Measurements from ENCODE around the gene CCDC97. TPM values are rescaled to one million over a fixed set of nuclear protein-coding genes. Genes with fewer than 3 reads are reported as not detected.

The CCDC97 gene
- 37.2 and 39.4 TPM in 2 replicates for total RNA-seq (2021)
- long read RNA-seq, transcript CCDC97-201 (5 exons, 3,322 nt): major isoform, 28 of 80 reads
- long read RNA-seq, partial matches to known transcripts: 46 of 80 reads
- long read RNA-seq, other reads (novel, unspliced or antisense): 6 of 80 reads

DNA sequence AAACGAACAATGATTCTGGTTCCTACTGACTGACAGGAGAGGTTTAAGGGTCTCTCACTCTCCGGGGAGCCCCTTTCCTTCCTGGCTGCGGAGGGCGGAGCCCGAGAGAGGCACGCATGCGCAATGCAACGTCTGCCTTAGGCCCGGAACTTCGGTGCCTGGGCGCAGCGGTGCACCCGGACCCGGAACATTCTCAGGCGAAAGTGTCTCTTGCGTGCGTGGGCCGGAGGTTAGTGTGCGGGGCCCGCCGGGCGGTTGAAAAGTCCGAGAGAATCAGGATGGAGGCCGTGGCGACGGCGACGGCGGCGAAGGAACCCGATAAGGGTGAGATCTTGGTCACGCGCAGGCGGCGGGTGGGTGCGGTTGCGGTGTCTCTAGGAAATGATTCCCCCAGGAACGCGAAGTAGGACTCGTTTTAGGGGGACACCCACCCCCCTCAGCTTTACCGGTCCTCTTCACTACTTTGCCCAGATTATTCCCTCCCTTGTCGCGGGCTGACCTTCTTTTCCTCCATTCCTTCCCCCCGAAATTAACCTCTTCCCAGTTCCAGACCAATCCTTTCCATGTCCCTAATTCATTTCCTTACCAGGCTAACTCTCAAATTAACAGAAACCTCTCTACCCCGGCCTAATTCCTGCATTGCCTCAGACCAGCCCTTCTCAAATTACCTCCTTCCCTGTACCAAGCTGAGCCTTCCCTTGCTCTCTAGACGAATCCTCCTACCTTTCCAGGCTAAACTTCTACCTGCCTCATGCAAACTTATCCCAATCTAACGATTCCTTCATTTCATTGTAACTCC, at the start of gene CCDC97:
Gene CCDC97, plus strand, starts transcription at position 140 of the 799 bp plus-strand sequence. Its CDS starts 139 bp downstream, at position 279.
- Histone ChIP-seq H4K20me1 (ENCODE audit: control insufficient read depth, insufficient read depth, insufficient read length) (peaks cover 2% of the 10 kb centered on the region), H2BK15ac (ENCODE audit: low read depth, low read length) (no peak within 1 kb of the TSS), H3K9ac (ENCODE audit: extremely low read depth, insufficient read length, low read length) (peak within 1 kb of the TSS; percentile 81), H3K56ac (ENCODE audit: insufficient read length, low read depth, low read length) (no peak within 1 kb of the TSS), H2AK5ac (ENCODE audit: insufficient read length, low read length) (no peak within 1 kb of the TSS), H2BK120ac (ENCODE audit: low read depth, low read length, poor library complexity, severe bottlenecking) (no peak within 1 kb of the TSS), H4K8ac (replicated peaks; ENCODE audit: insufficient read length, low read depth, low read length) (no peak within 1 kb of the TSS), H3K4me1 (ENCODE audit: insufficient read depth, low read length) (no peaks in the 10 kb centered on the region), H4K91ac (ENCODE audit: insufficient read length, low read depth, low read length) (no peak within 1 kb of the TSS), H2BK5ac (ENCODE audit: insufficient read length, low read length) (no peak within 1 kb of the TSS), H2BK12ac (ENCODE audit: insufficient read length, low read depth, low read length) (no peak within 1 kb of the TSS), H3K18ac (ENCODE audit: insufficient read length, low read depth, low read length) (peak within 1 kb of the TSS; percentile 83), H3K23me2 (ENCODE audit: insufficient read length, low read depth, low read length, poor library complexity, severe bottlenecking) (peaks cover 12% of the 10 kb centered on the region), H3K14ac (ENCODE audit: insufficient read depth, low read length) (peak within 1 kb of the TSS; percentile 94), H3K27me3 (ENCODE audit: insufficient read depth, low read length) (no peaks in the 10 kb centered on the region), H3K79me1 (ENCODE audit: insufficient read depth, low read depth, low read length, poor library complexity, severe bottlenecking) (no peaks in the 10 kb centered on the region), H3K4ac (ENCODE audit: low read depth, low read length) (no peak within 1 kb of the TSS), H2BK20ac (ENCODE audit: low read depth, low read length, poor library complexity, severe bottlenecking) (no peak within 1 kb of the TSS), H3K4me2 (ENCODE audit: insufficient read depth, insufficient read length, low read length) (peak within 1 kb of the TSS; percentile 92), H3K27ac (ENCODE audit: insufficient read length, low read depth, low read length) (no peak within 1 kb of the TSS), H3K23ac (ENCODE audit: insufficient read length, low read depth, low read length) (no peak within 1 kb of the TSS), H3K79me2 (ENCODE audit: insufficient read depth, low read length) (no peaks in the 10 kb centered on the region), H3T11ph (ENCODE audit: low read length) (no peak within 1 kb of the TSS), H2AFZ (ENCODE audit: low read length) (peak within 1 kb of the TSS; percentile 80), H3K9me3 (ENCODE audit: control insufficient read depth, low read depth, low read length) (no peaks in the 10 kb centered on the region), H4K5ac (ENCODE audit: insufficient read length, low read depth, low read length) (no peak within 1 kb of the TSS)
- DNase-seq: peak; percentile 89
- H3K4me1 Mint-ChIP-seq: peaks cover 20 to 33% of the 10 kb centered on the region in 2 experiments
- peak within 1 kb of the TSS; percentile 98 to 100 (median 100) for H3K27ac Mint-ChIP-seq
- H3K27me3 Mint-ChIP-seq (ENCODE audit: low read depth): peaks cover 1% of the 10 kb centered on the region; the same call in 1 of the 2 replicates
- no CpG with 5 or more reads among the region's 47 CpGs for WGBS (ENCODE audit: extremely low coverage, insufficient read length, low lambda C conversion rate)
- H3K9me3 Mint-ChIP-seq: peaks cover 0 to 3% of the 10 kb centered on the region in 2 experiments; a peak in 1 of 5 replicates
- peak within 1 kb of the TSS; percentile 92 to 98 for H3K4me3 Mint-ChIP-seq
- peaks cover 24 to 54% (median 53%) of the 10 kb centered on the region in 3 experiments; a peak in 6 of 7 replicates for H3K36me3 Mint-ChIP-seq (ENCODE audit: insufficient read depth in 1 of 3, low read depth in 3 of 3)
- TF ChIP-seq, protein P1, sequence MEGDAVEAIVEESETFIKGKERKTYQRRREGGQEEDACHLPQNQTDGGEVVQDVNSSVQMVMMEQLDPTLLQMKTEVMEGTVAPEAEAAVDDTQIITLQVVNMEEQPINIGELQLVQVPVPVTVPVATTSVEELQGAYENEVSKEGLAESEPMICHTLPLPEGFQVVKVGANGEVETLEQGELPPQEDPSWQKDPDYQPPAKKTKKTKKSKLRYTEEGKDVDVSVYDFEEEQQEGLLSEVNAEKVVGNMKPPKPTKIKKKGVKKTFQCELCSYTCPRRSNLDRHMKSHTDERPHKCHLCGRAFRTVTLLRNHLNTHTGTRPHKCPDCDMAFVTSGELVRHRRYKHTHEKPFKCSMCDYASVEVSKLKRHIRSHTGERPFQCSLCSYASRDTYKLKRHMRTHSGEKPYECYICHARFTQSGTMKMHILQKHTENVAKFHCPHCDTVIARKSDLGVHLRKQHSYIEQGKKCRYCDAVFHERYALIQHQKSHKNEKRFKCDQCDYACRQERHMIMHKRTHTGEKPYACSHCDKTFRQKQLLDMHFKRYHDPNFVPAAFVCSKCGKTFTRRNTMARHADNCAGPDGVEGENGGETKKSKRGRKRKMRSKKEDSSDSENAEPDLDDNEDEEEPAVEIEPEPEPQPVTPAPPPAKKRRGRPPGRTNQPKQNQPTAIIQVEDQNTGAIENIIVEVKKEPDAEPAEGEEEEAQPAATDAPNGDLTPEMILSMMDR (conservative IDR thresholded peaks at IDR 0.05): no peak

All from H9 (cell line).